ENCODE measurements around the gene NSUN5.

Gene NSUN5

DNA sequence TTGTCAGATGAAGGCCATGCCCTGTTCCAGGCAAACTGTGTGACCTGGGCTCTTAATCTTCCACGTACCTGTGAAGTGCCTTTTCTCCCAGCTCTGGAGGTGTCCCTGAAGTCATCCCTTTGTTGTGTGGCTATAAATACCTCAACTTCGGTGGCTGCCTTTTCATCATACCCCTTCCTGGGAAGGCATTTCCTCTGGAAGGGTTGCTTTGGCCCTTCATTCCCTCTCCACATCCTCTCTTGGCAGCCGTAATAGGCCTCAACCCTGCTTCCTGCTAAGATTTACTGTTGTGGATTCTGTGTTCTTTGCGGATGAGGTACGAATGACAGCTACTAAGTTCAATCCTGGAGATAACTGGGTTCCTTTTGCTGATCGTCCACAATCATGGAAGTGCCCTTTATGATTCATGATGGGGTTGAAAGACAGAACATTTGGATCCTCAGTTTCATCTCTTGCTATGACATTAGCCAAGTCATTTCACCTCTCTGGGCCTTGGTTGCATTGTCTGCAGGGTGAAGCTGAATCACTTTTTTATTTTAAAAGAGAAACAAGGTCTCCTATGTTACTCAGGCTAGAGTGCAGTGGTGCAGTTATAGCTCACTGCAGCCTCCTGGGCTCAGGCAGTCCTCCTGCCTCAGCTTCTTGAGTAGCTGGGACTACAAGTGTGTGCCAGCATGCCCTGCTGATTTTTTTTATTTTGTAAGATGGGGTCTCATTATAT is 43.0 kb upstream of the NSUN5 start:
- in situ Hi-C loops (cut with MboI; ENCODE audit: low sequenced_read_pairs, unreplicated experiment), result no loop called here
- TF ChIP-seq, protein P1, sequence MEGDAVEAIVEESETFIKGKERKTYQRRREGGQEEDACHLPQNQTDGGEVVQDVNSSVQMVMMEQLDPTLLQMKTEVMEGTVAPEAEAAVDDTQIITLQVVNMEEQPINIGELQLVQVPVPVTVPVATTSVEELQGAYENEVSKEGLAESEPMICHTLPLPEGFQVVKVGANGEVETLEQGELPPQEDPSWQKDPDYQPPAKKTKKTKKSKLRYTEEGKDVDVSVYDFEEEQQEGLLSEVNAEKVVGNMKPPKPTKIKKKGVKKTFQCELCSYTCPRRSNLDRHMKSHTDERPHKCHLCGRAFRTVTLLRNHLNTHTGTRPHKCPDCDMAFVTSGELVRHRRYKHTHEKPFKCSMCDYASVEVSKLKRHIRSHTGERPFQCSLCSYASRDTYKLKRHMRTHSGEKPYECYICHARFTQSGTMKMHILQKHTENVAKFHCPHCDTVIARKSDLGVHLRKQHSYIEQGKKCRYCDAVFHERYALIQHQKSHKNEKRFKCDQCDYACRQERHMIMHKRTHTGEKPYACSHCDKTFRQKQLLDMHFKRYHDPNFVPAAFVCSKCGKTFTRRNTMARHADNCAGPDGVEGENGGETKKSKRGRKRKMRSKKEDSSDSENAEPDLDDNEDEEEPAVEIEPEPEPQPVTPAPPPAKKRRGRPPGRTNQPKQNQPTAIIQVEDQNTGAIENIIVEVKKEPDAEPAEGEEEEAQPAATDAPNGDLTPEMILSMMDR (IDR thresholded peaks at IDR 0.05; ENCODE audit: borderline replicate concordance, control extremely low read depth, extremely low read depth, insufficient read depth, missing control alignments), result no peak
- no peak for DNase-seq (ENCODE audit: low spot score)

DNA sequence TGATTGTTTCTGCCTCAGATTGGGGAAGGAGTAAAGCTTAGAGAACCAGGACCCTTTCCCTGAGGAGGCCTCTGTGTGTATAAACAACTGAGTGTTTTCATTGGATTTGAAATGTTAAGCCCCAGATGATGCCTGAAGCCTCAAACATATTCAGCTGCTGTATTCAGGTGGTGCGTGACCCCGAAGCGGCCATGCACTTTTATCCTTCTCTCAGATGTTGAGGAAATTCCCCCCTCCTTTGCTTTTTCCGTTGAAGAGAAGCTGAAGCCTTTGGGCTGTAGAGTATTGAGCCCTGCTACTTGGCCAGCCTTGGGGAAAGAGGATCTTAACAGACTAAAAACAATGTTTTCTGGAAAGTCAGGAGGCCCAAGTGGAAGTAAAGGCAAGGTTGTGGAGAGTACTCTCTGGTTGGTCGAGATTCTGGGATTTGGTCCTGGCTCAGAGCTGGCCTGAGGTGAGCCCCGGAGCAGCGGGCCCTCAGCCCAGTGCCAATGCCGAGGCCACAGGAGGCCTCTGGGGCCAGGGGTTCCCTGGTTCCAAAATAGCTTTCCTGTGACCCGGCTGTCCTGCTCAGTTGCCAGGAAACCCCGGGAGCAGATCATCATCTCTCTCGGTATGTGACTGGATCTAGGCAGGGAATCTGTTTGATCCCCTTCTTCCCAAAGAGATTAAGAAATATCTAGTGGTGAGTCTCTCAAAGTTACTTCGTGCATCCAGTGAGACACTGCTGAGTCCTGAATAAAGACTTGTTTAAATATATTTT is 41.9 kb upstream of the NSUN5 start:
- no peak for DNase-seq (ENCODE audit: low spot score)
- TF ChIP-seq, protein P1 (IDR thresholded peaks at IDR 0.05; ENCODE audit: borderline replicate concordance, control extremely low read depth, extremely low read depth, insufficient read depth, missing control alignments), result no peak
- in situ Hi-C loops (cut with MboI; ENCODE audit: low sequenced_read_pairs, unreplicated experiment), result no loop called here

DNA sequence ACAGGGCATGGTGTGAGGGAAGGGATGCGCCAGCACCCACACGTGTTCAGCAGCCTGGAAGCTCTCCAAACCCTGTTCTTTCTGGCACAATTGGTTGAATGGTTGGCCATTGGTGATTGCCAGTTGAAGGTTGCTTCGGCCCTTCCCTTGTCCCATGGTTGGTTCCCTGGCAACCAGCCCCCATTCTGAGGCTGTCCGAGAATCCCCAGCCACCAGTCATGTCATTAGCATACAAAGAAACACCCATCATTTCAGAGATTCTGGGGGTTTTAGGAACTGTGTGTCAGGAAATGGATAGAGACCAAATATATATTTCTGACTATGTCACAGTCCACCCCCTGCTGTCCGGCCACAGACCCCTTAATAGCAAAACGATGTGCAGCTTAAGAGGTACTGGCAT is 41.1 kb upstream of the NSUN5 start:
- TF ChIP-seq, protein P1 (IDR thresholded peaks at IDR 0.05; ENCODE audit: borderline replicate concordance, control extremely low read depth, extremely low read depth, insufficient read depth, missing control alignments), result no peak
- DNase-seq (ENCODE audit: low spot score), result no peak
- in situ Hi-C loops (cut with MboI; ENCODE audit: low sequenced_read_pairs, unreplicated experiment), result no loop called here

DNA sequence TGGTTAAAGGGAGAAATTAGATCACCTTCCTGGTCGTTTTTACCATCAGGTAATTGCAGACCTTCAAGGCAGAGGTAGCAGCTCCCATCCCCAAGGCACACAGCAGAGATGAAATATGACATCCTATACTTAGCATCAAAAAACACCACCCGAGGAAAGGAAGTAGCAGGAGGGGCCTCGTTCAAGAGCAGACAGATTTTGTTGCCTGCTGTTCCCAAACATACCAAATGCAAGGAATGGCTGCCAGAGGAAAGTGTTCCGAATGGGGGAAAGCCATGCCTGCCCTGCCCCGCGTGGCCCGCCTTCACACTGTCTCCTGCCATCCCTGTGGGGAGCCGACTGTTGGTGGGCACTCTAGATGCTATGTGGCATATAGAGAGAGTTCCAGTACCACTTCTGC is 37.3 kb upstream of the NSUN5 start:
- TF ChIP-seq, protein P1 (IDR thresholded peaks at IDR 0.05; ENCODE audit: borderline replicate concordance, control extremely low read depth, extremely low read depth, insufficient read depth, missing control alignments), result no peak
- DNase-seq (ENCODE audit: low spot score), result no peak
- in situ Hi-C loops (cut with MboI; ENCODE audit: low sequenced_read_pairs, unreplicated experiment), result no loop called here

DNA sequence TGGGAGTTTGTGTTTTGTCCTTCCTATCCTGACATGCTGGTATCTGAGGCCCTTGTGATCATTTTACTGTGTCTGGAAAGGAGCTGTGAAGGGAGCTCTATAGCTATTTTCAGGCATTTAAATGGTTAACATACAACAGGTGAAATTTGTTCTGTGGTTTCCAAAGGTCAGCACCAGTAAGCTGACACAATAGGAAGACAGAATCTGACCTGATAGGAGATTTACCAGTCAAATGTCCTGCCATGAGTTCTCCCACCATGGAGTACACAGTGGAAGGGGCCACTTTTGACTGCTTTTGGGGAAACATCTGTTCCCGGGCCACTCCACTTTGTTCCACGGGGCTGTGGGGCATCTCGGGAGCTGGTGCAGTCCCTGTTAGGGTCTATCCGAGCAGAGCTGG is 36.9 kb upstream of the NSUN5 start:
- in situ Hi-C loops (cut with MboI; ENCODE audit: low sequenced_read_pairs, unreplicated experiment), result no loop called here
- TF ChIP-seq, protein P1 (IDR thresholded peaks at IDR 0.05; ENCODE audit: borderline replicate concordance, control extremely low read depth, extremely low read depth, insufficient read depth, missing control alignments), result no peak
- no peak for DNase-seq (ENCODE audit: low spot score)

DNA sequence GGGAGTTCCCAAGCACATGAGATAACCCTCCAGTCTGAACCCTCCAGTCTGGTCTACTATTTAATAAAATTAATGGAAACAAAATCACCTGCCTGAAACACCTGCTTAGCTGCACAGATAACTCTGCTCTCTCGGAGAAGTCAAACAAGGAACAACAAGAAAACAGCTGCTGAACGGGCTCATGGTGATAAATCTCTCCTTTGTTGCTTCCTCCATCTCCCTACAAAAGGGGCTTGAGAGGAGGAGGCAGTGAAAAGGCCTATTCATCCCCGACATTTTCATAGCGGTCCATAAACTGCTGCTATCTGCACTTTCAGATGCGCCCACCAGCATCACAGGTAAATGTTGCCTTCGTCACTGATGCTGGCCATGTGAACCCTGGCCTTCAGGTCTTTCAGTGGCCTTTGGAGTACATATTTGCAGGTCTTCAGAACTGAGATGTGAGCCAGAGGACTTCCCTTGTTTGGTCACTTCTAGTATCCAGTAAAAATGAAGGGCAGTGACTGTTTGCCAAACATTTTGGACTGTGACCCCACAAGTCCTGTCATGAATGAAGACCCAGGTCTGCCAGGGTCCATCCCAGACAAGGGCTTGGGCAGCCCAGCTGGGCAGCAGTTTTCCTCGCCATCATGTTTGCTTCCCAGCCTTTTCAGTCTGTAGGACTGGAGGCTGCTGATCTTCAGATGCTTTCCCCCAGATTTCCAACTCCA is 35.2 kb upstream of the NSUN5 start:
- DNase-seq (ENCODE audit: low spot score), result no peak
- in situ Hi-C loops (cut with MboI; ENCODE audit: low sequenced_read_pairs, unreplicated experiment), result no loop called here
- TF ChIP-seq, protein P1 (IDR thresholded peaks at IDR 0.05; ENCODE audit: borderline replicate concordance, control extremely low read depth, extremely low read depth, insufficient read depth, missing control alignments), result no peak

Measured in GM13976 (cell line).